A549 (cell line): ENCODE measurements around the gene SMIM38. TPM values are rescaled to one million over a fixed set of nuclear protein-coding genes. Genes with fewer than 3 reads are reported as not detected.

Experiments used
- ATAC-seq, 2 experiments: fragments of 200-7000 bp in 1 of 2; fragments of >200 bp in 1 of 2; cut with Nextera tagmentation in 1 of 2; cut with Tn5 transposase in 1 of 2; 3 replicates each; pipeline versions ENCODE4 v1.8.0 to v1.9.1; 2018 to 2020; ENCODE audit warnings: mild to moderate bottlenecking in 1 of 2, moderate library complexity in 1 of 2
- CTCF ChIA-PET: fragments of 300-600 bp; sonication (Branson Sonifier 250); formaldehyde crosslinking; extraction: SDS; loops from one replicate; lab custom pipeline; 2021; ENCODE audit warnings: antibody characterized with exemption, inconsistent platforms; lab: Yijun Ruan, JAX
- POLR2A ChIA-PET: fragments of 350-600 bp; formaldehyde crosslinking; extraction: SDS; loops from one replicate; lab custom pipeline; 2021; ENCODE audit warnings: antibody characterized with exemption, inconsistent platforms; lab: Yijun Ruan, JAX
- DNase-seq, 2 experiments: peaks; one replicate each; pipeline versions ENCODE4 v3.0.0 to v3.0.0-alpha.2; 2011 to 2016; ENCODE audit warnings: low read depth in 1 of 2, low spot score in 1 of 2
- FAIRE-seq: peaks from 2 replicates; lab custom pipeline; 2011; peaks lifted over from hg19 to GRCh38; lab: Jason Lieb, UNC
- H3K27ac ChIP-seq, 2 experiments: fragments of >200 bp; sonication (Bioruptor Twin); formaldehyde crosslinking; 3 replicates each; pipeline ENCODE4 v1.5.1; 2016 to 2017
- H3K4me1 ChIP-seq: fragments of >200 bp; sonication (Bioruptor Twin); formaldehyde crosslinking; 3 replicates; pipeline ENCODE4 v1.6.1; 2016
- H3K4me2 ChIP-seq: fragments of >200 bp; sonication (Bioruptor Twin); formaldehyde crosslinking; 3 replicates; pipeline ENCODE4 v1.6.1; 2016
- H3K4me3 ChIP-seq: fragments of >200 bp; sonication (Bioruptor Twin); formaldehyde crosslinking; 3 replicates; pipeline ENCODE4 v1.5.1; 2016
- H3K9me3 ChIP-seq: fragments of >200 bp; sonication (Bioruptor Twin); formaldehyde crosslinking; 3 replicates; pipeline ENCODE4 v1.6.1; 2016
- CBX2 ChIP-seq: fragments of 200-600 bp; sonication (generic); IDR thresholded peaks from 2 replicates; pipeline ENCODE4 v1.6.1; 2016; ENCODE audit warnings: low read depth, mild to moderate bottlenecking, borderline replicate concordance
- ESRRA ChIP-seq: fragments of 150-350 bp; IDR thresholded peaks from 2 replicates; pipeline ENCODE4 v1.6.1; 2014; ENCODE audit warnings: mild to moderate bottlenecking, low read length, borderline replicate concordance
- FOSB ChIP-seq: fragments of 250-450 bp; sonication (Bioruptor Pico); IDR thresholded peaks from 2 replicates; pipeline ENCODE4 v1.5.0; 2020; ENCODE audit warnings: mild to moderate bottlenecking, moderate library complexity
- HDAC2 ChIP-seq: fragments of 200-600 bp; sonication (generic); IDR thresholded peaks from 2 replicates; pipeline ENCODE4 v1.6.1; 2016
- HEYL ChIP-seq: fragments of 250-450 bp; sonication (Bioruptor Pico); IDR thresholded peaks from 2 replicates; pipeline ENCODE4 v1.8.0; 2021; ENCODE audit warnings: mild to moderate bottlenecking, moderate library complexity
- HOXA7 ChIP-seq: fragments of 250-450 bp; sonication (Bioruptor Pico); IDR thresholded peaks from 2 replicates; pipeline ENCODE4 v1.5.0; 2020; ENCODE audit warnings: mild to moderate bottlenecking, moderate library complexity
- HOXB5 ChIP-seq: fragments of 250-450 bp; sonication (Bioruptor Pico); IDR thresholded peaks from 2 replicates; pipeline ENCODE4 v1.5.0; 2020; ENCODE audit warnings: mild to moderate bottlenecking, moderate library complexity
- MAFK ChIP-seq: fragments of 450-650 bp; IDR thresholded peaks from 2 replicates; pipeline ENCODE4 v1.6.1; 2014; ENCODE audit not compliant: partially characterized antibody
- NFE2L2 ChIP-seq: fragments of 150-350 bp; conservative IDR thresholded peaks from 2 replicates; pipeline ENCODE4 v1.6.1; 2014; ENCODE audit warnings: low read length
- NPAS2 ChIP-seq: fragments of 250-450 bp; sonication (Bioruptor Pico); IDR thresholded peaks from 2 replicates; pipeline ENCODE4 v1.8.0; 2022; ENCODE audit warnings: mild to moderate bottlenecking, moderate library complexity, borderline replicate concordance
- NR3C1 ChIP-seq: fragments of >200 bp; sonication (Bioruptor Twin); formaldehyde crosslinking; IDR thresholded peaks from 3 replicates; pipeline ENCODE4 v1.6.1; 2017
- POLR2AphosphoS2 ChIP-seq: conservative IDR thresholded peaks from 2 replicates; pipeline ENCODE4 v1.6.1; 2012; ENCODE audit warnings: low read length, improper control_type of control experiment, inconsistent platforms
- ZC3H11A ChIP-seq: fragments of 450-650 bp; IDR thresholded peaks from 2 replicates; pipeline ENCODE4 v1.6.1; 2014; ENCODE audit warnings: antibody characterized with exemption, mild to moderate bottlenecking
- ZFP36 ChIP-seq: fragments of 450-650 bp; IDR thresholded peaks from 2 replicates; pipeline ENCODE4 v1.6.1; 2014; ENCODE audit warnings: borderline replicate concordance; ENCODE audit not compliant: partially characterized antibody
- ZSCAN20 ChIP-seq: fragments of 250-450 bp; sonication (Bioruptor Pico); IDR thresholded peaks from 2 replicates; pipeline ENCODE4 v1.8.0; 2022; ENCODE audit warnings: mild to moderate bottlenecking, moderate library complexity
- WGBS: methylation state at CpG from one replicate; pipeline ENCODE4 v1.1.6; 2017; ENCODE audit errors: missing lambda C conversion rate; 5-methylcytosine and 5-hydroxymethylcytosine counted together
- polyA plus RNA-seq, 4 experiments: library from polyadenylated mRNA; depleted of rRNA in 3 of 4; stranded (reverse); fragments of >200 nt; fragmentation: RNase III in 1 of 4; extraction: RNeasy Plus Mini Kit Qiagen cat#74134 plus additional on column Dnase treatment in 1 of 4; gene quantifications; 2 replicates in 3 of 4; 3 replicates in 1 of 4; pipeline ENCODE4 v1.2.3, GENCODE V29; 2011 to 2017
- TF ChIP-seq, protein P1 (sequence below): IDR thresholded peaks from 2 replicates; pipeline ENCODE4 v1.6.1; 2012
- TF ChIP-seq, protein P2 (sequence below): fragments of >200 bp; sonication (Bioruptor Twin); formaldehyde crosslinking; IDR thresholded peaks from 3 replicates; pipeline ENCODE4 v1.5.1; 2016
- TF ChIP-seq, protein P3 (sequence below): fragments of >200 bp; sonication (Bioruptor Twin); formaldehyde crosslinking; IDR thresholded peaks from 3 replicates; pipeline ENCODE4 v1.6.1; 2016
- TF ChIP-seq, protein P4 (sequence below): fragments of 150-350 bp; IDR thresholded peaks from 2 replicates; pipeline ENCODE4 v1.6.1; 2014; ENCODE audit warnings: low read depth, mild to moderate bottlenecking, low read length

The SMIM38 gene
- polyA plus RNA-seq, 2 of the 4 experiments (the other 2 are of a cell fraction) = 0.05 to 0.08 TPM

DNA sequence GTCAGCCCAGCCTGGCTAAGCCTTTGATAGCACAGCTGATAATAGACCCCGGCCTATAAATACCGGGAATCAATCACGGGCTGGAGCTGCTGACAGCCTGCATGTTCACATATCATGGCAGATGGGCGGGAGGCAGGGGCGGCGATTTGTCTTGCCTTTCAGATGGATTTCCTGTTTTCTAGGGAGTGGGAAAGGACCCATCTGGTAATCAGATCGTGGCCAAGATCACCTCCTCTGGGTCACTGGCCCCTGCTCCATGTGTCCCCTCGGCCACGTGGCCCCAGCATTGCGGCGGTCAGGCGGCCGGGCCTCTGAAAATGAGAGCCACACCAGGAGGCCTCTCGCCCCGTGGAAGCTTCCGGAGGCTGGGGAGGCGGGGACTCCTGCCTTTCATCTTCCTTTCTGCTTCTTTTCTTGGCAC lies 36.6 kb downstream of the SMIM38 start:
- no peak for FAIRE-seq

DNA sequence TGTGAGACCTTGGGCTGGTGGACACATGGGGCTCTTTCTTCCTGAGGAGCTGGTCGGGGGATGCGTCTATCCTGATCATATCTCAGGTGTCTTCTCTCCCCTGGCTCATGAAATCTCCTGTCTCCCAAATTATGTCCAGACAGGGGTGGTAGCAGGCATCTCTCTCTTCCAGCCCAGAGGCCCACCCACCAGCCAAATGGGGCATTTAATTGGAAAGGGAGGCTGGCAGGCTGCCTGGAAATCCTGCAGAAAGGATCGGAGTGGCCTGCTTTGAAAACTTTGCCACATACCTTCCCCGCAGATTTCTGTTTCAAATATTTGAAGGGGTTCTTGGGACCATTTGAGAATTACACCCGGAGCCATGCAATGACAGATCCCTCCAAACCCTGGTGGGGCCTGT lies 37.4 kb downstream of the SMIM38 start:
- Histone ChIP-seq H3K9me3 (peaks cover 5% of the 10 kb centered on the region; the same call in 1 of the 3 replicates), H3K27ac (no peak overlapping the region), H3K4me1 (no peaks in the 10 kb centered on the region), H3K4me2 (no peak overlapping the region), H3K4me3 (no peak overlapping the region)
- ATAC-seq = no peak
- 82% methylated on average over 5 of the region's 5 CpGs for WGBS
- CTCF ChIA-PET = interaction anchor here (1.9 kb wide), 1 partner anchor 91 kb away, joined by 5 read pairs; no protein-coding TSS in a partner anchor
- TF ChIP-seq, protein P1, sequence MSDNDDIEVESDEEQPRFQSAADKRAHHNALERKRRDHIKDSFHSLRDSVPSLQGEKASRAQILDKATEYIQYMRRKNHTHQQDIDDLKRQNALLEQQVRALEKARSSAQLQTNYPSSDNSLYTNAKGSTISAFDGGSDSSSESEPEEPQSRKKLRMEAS = no peak
- FAIRE-seq = no peak
- POLR2A ChIA-PET = no interaction called here
- DNase-seq = no peak

More for the DNA sequence above, 36.6 kb downstream of the SMIM38 start:
- Histone ChIP-seq H3K9me3 (peaks cover 5% of the 10 kb centered on the region; the same call in 2 of the 3 replicates), H3K4me1 (no peaks in the 10 kb centered on the region), H3K27ac (no peak overlapping the region), H3K4me2 (no peak overlapping the region), H3K4me3 (no peak overlapping the region)
- ChIA-PET CTCF (interaction anchor here (1.0 to 1.9 kb wide), 2 partner anchors 15 to 91 kb away, joined by 3 to 5 read pairs; no protein-coding TSS in a partner anchor), POLR2A (no interaction called here)
- TF ChIP-seq POLR2AphosphoS2 (no peak), FOSB (CRISPR knock-in tag) (no peak), HEYL (CRISPR knock-in tag) (no peak)
- no peak for DNase-seq
- 78% methylated on average over 17 of the region's 17 CpGs for WGBS
- ATAC-seq = no peak

DNA sequence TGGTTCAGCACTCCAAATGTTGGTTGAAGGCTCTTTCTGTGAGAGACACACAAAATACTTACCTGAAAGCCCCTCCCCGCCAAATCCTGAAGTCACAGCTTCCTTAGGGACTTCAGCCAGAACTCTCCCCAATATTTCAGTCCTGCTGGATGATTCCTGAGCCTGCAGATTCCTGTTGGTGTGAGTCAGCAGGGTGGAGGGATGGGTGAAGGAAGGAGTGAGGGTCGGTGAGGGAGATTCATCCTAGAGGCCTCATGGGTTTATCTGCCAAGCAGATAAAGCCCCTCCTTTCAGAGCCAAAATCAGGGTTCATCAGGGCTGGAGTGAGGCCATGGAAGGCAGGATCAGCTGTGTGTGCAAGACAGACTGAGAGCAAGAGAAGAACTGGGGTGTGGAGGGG lies 37.9 kb downstream of the SMIM38 start:
- no peak for TF ChIP-seq NFE2L2
- no peak for TF ChIP-seq ESRRA
- TF ChIP-seq, protein P2, sequence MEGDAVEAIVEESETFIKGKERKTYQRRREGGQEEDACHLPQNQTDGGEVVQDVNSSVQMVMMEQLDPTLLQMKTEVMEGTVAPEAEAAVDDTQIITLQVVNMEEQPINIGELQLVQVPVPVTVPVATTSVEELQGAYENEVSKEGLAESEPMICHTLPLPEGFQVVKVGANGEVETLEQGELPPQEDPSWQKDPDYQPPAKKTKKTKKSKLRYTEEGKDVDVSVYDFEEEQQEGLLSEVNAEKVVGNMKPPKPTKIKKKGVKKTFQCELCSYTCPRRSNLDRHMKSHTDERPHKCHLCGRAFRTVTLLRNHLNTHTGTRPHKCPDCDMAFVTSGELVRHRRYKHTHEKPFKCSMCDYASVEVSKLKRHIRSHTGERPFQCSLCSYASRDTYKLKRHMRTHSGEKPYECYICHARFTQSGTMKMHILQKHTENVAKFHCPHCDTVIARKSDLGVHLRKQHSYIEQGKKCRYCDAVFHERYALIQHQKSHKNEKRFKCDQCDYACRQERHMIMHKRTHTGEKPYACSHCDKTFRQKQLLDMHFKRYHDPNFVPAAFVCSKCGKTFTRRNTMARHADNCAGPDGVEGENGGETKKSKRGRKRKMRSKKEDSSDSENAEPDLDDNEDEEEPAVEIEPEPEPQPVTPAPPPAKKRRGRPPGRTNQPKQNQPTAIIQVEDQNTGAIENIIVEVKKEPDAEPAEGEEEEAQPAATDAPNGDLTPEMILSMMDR = no peak
- no peak for TF ChIP-seq HOXB5 (CRISPR knock-in tag)
- no peak for TF ChIP-seq ZFP36
- no peak for TF ChIP-seq ZC3H11A
- no peak for TF ChIP-seq ZSCAN20 (CRISPR knock-in tag)
- TF ChIP-seq HDAC2 = no peak
- TF ChIP-seq, protein P3, sequence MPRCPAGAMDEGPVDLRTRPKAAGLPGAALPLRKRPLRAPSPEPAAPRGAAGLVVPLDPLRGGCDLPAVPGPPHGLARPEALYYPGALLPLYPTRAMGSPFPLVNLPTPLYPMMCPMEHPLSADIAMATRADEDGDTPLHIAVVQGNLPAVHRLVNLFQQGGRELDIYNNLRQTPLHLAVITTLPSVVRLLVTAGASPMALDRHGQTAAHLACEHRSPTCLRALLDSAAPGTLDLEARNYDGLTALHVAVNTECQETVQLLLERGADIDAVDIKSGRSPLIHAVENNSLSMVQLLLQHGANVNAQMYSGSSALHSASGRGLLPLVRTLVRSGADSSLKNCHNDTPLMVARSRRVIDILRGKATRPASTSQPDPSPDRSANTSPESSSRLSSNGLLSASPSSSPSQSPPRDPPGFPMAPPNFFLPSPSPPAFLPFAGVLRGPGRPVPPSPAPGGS = no peak
- TF ChIP-seq, protein P4, sequence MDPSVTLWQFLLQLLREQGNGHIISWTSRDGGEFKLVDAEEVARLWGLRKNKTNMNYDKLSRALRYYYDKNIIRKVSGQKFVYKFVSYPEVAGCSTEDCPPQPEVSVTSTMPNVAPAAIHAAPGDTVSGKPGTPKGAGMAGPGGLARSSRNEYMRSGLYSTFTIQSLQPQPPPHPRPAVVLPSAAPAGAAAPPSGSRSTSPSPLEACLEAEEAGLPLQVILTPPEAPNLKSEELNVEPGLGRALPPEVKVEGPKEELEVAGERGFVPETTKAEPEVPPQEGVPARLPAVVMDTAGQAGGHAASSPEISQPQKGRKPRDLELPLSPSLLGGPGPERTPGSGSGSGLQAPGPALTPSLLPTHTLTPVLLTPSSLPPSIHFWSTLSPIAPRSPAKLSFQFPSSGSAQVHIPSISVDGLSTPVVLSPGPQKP = no peak
- TF ChIP-seq NR3C1 = no peak
- no peak for TF ChIP-seq HOXA7 (CRISPR knock-in tag)
- no peak for TF ChIP-seq CBX2
- TF ChIP-seq MAFK = no peak
- no peak for TF ChIP-seq NPAS2 (CRISPR knock-in tag)
- 28% methylated on average over 2 of the region's 2 CpGs for WGBS
- POLR2A ChIA-PET = no interaction called here
- H3K27ac ChIP-seq = no peak overlapping the region
- H3K4me3 ChIP-seq = no peak overlapping the region
- 0 out of 3 replicates have a peak, but pooled peaks cover under 1% of the 10 kb centered on the region for H3K9me3 ChIP-seq
- ATAC-seq = no peak
- DNase-seq = no peak
- CTCF ChIA-PET = interaction anchor here (1.2 to 1.9 kb wide), 2 partner anchors 10 to 92 kb away, joined by 3 to 5 read pairs; no protein-coding TSS in a partner anchor
- H3K4me2 ChIP-seq = no peak overlapping the region
- no peak for FAIRE-seq
- no peaks in the 10 kb centered on the region for H3K4me1 ChIP-seq
